ENCODE results near the gene PEX5L. TPM values are rescaled to one million over a fixed set of nuclear protein-coding genes. Genes with fewer than 3 reads are reported as not detected.

PEX5L gene
- total RNA-seq, 1 experiment from 2014 or later = 0.47 TPM

DNA sequence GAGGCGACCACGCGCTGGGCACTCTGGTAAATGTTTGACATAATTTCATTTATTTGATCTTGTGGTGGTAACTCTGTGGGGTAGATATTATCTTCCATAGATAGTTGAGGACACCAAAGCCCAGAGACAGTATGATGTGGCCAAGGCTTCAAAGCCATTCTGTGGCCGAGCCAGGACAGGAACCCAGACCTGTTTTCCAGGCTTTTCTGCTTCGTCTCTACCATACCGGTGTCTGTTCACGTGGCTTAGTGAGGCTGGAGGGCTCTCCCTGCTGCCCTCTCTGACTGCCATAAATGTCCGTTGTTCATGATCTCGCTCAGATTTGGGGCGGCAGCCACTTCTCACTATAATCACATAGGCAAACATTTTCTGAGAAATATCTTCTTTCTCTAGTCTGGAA is 134.7 kb downstream of the PEX5L start:
- H3K4me1 Mint-ChIP-seq (ENCODE audit: insufficient read depth, unreplicated experiment) = no peaks in the 10 kb centered on the region

GRCh38 chr3:179898024-179898423 is 138.7 kb downstream of the PEX5L start:
- DNase-seq (ENCODE audit: unreplicated experiment) = peak; percentile 55
- Mint-ChIP-seq H3K4me1 (ENCODE audit: insufficient read depth, unreplicated experiment) (no peaks in the 10 kb centered on the region), H3K36me3 (ENCODE audit: insufficient read depth, unreplicated experiment) (no peaks in the 10 kb centered on the region), H3K4me3 (ENCODE audit: unreplicated experiment) (no peak overlapping the region), H3K9me3 (ENCODE audit: unreplicated experiment) (no peaks in the 10 kb centered on the region), H3K27ac (ENCODE audit: low read depth, unreplicated experiment) (no peak overlapping the region), H3K27me3 (ENCODE audit: insufficient read depth, unreplicated experiment) (peaks cover 28% of the 10 kb centered on the region)
- TF ChIP-seq, protein P1, sequence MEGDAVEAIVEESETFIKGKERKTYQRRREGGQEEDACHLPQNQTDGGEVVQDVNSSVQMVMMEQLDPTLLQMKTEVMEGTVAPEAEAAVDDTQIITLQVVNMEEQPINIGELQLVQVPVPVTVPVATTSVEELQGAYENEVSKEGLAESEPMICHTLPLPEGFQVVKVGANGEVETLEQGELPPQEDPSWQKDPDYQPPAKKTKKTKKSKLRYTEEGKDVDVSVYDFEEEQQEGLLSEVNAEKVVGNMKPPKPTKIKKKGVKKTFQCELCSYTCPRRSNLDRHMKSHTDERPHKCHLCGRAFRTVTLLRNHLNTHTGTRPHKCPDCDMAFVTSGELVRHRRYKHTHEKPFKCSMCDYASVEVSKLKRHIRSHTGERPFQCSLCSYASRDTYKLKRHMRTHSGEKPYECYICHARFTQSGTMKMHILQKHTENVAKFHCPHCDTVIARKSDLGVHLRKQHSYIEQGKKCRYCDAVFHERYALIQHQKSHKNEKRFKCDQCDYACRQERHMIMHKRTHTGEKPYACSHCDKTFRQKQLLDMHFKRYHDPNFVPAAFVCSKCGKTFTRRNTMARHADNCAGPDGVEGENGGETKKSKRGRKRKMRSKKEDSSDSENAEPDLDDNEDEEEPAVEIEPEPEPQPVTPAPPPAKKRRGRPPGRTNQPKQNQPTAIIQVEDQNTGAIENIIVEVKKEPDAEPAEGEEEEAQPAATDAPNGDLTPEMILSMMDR (IDR thresholded peaks at IDR 0.05; ENCODE audit: unreplicated experiment) = no peak
- POLR2A ChIA-PET = no interaction called here
- no TSS peak for BruUV-seq (replicated peaks)
- CTCF ChIA-PET = no interaction called here
- intact Hi-C loops (cut with micrococcal nuclease) = no loop called here

More for the DNA sequence above, 134.7 kb downstream of the PEX5L start:
- TF ChIP-seq, protein P1 (IDR thresholded peaks at IDR 0.05; ENCODE audit: unreplicated experiment) = no peak
- ChIA-PET CTCF (no interaction called here), POLR2A (no interaction called here)
- BruUV-seq (replicated peaks) = no TSS peak
- Mint-ChIP-seq H3K4me3 (ENCODE audit: unreplicated experiment) (no peak overlapping the region), H3K27me3 (ENCODE audit: insufficient read depth, unreplicated experiment) (peaks cover 16% of the 10 kb centered on the region), H3K9me3 (ENCODE audit: unreplicated experiment) (no peaks in the 10 kb centered on the region), H3K27ac (ENCODE audit: low read depth, unreplicated experiment) (no peak overlapping the region), H3K36me3 (ENCODE audit: insufficient read depth, unreplicated experiment) (no peaks in the 10 kb centered on the region)
- intact Hi-C loops (cut with micrococcal nuclease) = no loop called here
- no peak for DNase-seq (ENCODE audit: unreplicated experiment)

DNA sequence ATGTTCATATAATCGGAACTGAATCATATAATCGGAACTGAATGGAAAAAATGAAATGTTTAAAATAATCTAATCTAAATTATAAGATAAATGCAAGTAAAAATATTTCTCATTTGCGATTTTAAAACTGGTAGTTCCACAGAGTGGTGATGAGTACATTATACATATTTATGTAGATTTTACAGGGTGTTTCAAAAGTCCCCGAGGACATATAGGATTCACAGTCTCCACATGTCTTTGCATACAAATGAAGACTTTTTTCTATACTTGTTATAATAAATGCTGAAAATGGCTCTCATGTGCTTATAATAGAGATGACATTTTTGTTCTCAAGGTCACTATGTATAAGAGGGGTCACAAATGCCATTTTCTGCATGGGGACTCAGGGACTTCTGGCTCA is 139.5 kb downstream of the PEX5L start:
- H3K4me3 Mint-ChIP-seq (ENCODE audit: unreplicated experiment) = no peak overlapping the region
- CTCF ChIA-PET = no interaction called here
- POLR2A ChIA-PET = no interaction called here
- H3K27me3 Mint-ChIP-seq (ENCODE audit: insufficient read depth, unreplicated experiment) = peaks cover 28% of the 10 kb centered on the region
- no peaks in the 10 kb centered on the region for H3K36me3 Mint-ChIP-seq (ENCODE audit: insufficient read depth, unreplicated experiment)
- H3K4me1 Mint-ChIP-seq (ENCODE audit: insufficient read depth, unreplicated experiment) = no peaks in the 10 kb centered on the region
- TF ChIP-seq, protein P1 (IDR thresholded peaks at IDR 0.05; ENCODE audit: unreplicated experiment) = no peak
- no peak overlapping the region for H3K27ac Mint-ChIP-seq (ENCODE audit: low read depth, unreplicated experiment)
- no peaks in the 10 kb centered on the region for H3K9me3 Mint-ChIP-seq (ENCODE audit: unreplicated experiment)
- intact Hi-C loops (cut with micrococcal nuclease) = no loop called here
- no peak for DNase-seq (ENCODE audit: unreplicated experiment)
- no TSS peak for BruUV-seq (replicated peaks)

- DNase-seq (ENCODE audit: unreplicated experiment) = no peak
- Mint-ChIP-seq H3K27me3 (ENCODE audit: insufficient read depth, unreplicated experiment) (peaks cover 27% of the 10 kb centered on the region), H3K36me3 (ENCODE audit: insufficient read depth, unreplicated experiment) (no peaks in the 10 kb centered on the region), H3K4me1 (ENCODE audit: insufficient read depth, unreplicated experiment) (no peaks in the 10 kb centered on the region), H3K9me3 (ENCODE audit: unreplicated experiment) (no peaks in the 10 kb centered on the region), H3K4me3 (ENCODE audit: unreplicated experiment) (no peak overlapping the region), H3K27ac (ENCODE audit: low read depth, unreplicated experiment) (no peak overlapping the region)
- TF ChIP-seq, protein P1 (IDR thresholded peaks at IDR 0.05; ENCODE audit: unreplicated experiment) = no peak
- intact Hi-C loops (cut with micrococcal nuclease) = no loop called here
- BruUV-seq (replicated peaks) = no TSS peak
- POLR2A ChIA-PET = interaction anchor here (0.6 kb wide), 1 partner anchor 336 kb away, joined by 3 read pairs; no protein-coding TSS in a partner anchor
- CTCF ChIA-PET = no interaction called here
Measured at GRCh38 chr3:179896507-179896906, 140.2 kb downstream of the PEX5L start.

Measured in MCF 10A (cell line).